Pancreas (tissue), 10 donors: Measurements from ENCODE around the gene TXNDC15. TPM values are rescaled to one million over a fixed set of nuclear protein-coding genes. Genes with fewer than 3 reads are reported as not detected.

Experiments
- ATAC-seq, 4 donors: fragments of 200-7000 bp; cut with Tn5 transposase; one replicate each; pipeline versions ENCODE4 v1.8.0 to v1.9.1; 2020; ENCODE audit warnings: mild to moderate bottlenecking in 4 of 4, moderate library complexity in 4 of 4
- DNase-seq, 6 donors: peaks; one replicate each; pipeline ENCODE4 v3.0.0-alpha.2; 2020
- FAIRE-seq: peaks from 2 replicates; lab custom pipeline; 2012; peaks lifted over from hg19 to GRCh38; lab: Jason Lieb, UNC
- H3K27ac ChIP-seq, 4 donors: fragments of 200-600 bp; sonication (generic); 1 replicate in 3 of 4; 2 replicates in 1 of 4; pipeline versions ENCODE4 v1.5.0 to v1.8.0; 2020
- H3K27me3 ChIP-seq, 4 donors: fragments of 200-600 bp; one replicate each; pipeline ENCODE4 v1.8.0; 2021
- H3K36me3 ChIP-seq, 3 donors: fragments of 200-600 bp; sonication (generic) in 1 of 3; one replicate each; pipeline versions ENCODE4 v1.5.0 to v1.8.0; 2020 to 2021
- H3K4me1 ChIP-seq, 3 donors: fragments of 200-600 bp; one replicate each; pipeline ENCODE4 v1.8.0; 2021
- H3K4me3 ChIP-seq, 4 donors: fragments of 200-600 bp; sonication (generic) in 2 of 4; one replicate each; pipeline versions ENCODE4 v1.5.0 to v1.8.0; 2020 to 2021
- H3K9me3 ChIP-seq, 4 donors: fragments of 200-600 bp; one replicate each; pipeline ENCODE4 v1.8.0; 2021
- CTCF ChIP-seq, 4 donors: fragments of 200-600 bp; sonication (generic) in 3 of 4; IDR thresholded peaks; one replicate each; pipeline versions ENCODE4 v1.5.0 to v1.8.0; 2021; ENCODE audit warnings: antibody characterized with exemption in 4 of 4
- WGBS, 2 donors: extraction: QIAGEN DNeasy Blood & Tissue Kit; methylation state at CpG; one replicate each; pipeline ENCODE4 v1.1.7; 2013; 5-methylcytosine and 5-hydroxymethylcytosine counted together
- intact Hi-C, 3 donors: fragments of 100-400 bp; cut with DNase I; formaldehyde crosslinking; loops; one replicate each; pipeline versions ENCODE4 v1.11.1 to v1.14.2; 2022
- polyA plus RNA-seq, 2 donors: library from polyadenylated mRNA; stranded (reverse); fragments of 200-250 nt; gene quantifications; one replicate each; pipeline ENCODE4 v1.2.3, GENCODE V29; 2013
- total RNA-seq, 6 donors: library from RNA; stranded (reverse); fragmentation: NEBNext Ultra II Directional in 4 of 6; extraction: Animal tissue kit (Norgen Biotek cat#: 25700) in 4 of 6; gene quantifications; one replicate each; pipeline versions ENCODE4 v1.2.1 to v1.2.4, GENCODE V29; 2021 to 2023
- donor health status: healthy with polysubstance abuse.
- donor health status: DM: no; HTN: no; CAD: no; lungs with moderate emphysema.
- donor health status: DM: no; HTN: no; CAD: no.
- donor health status: control.
- donor health status: control.
- donor health status: Bipolar disorder and iron deficiency.
- donor health status: DM: yes; HTN: yes; CAD: no.
- donor health status: DM: no; HTN: no; CAD: no.
- donor health status: DM: no; HTN: no; CAD: no.
- donor health status: DM: yes; HTN: yes; CAD: no.

Gene TXNDC15
- total and polyA plus RNA-seq, 8 donors: 26.2 to 61.5 (median 34.2) TPM

GRCh38 chr5:134935711-134936602 is 61.8 kb downstream of the TXNDC15 start:
- no peaks in the 10 kb centered on the region for H3K4me1 ChIP-seq
- no peak for ATAC-seq
- intact Hi-C loops: no loop called here
- H3K4me3 ChIP-seq: no peak overlapping the region
- no peak for DNase-seq
- WGBS, 2 donors: 84 to 86% methylated on average over 12 of the region's 12 CpGs
- no peak overlapping the region for H3K27ac ChIP-seq
- no peak for FAIRE-seq
- H3K36me3 ChIP-seq: peaks cover 0 to 11% (median 0%) of the 10 kb centered on the region in 3 donors
- no peaks in the 10 kb centered on the region for H3K9me3 ChIP-seq
- no peak for TF ChIP-seq CTCF (IDR thresholded peaks at IDR 0.05)
- no peaks in the 10 kb centered on the region for H3K27me3 ChIP-seq

GRCh38 chr5:134937526-134937925 is 63.4 kb downstream of the TXNDC15 start:
- no peak for ATAC-seq
- intact Hi-C loops: no loop called here
- H3K4me3 ChIP-seq: no peak overlapping the region
- no peaks in the 10 kb centered on the region for H3K4me1 ChIP-seq
- FAIRE-seq: no peak
- peaks cover 0 to 11% (median 0%) of the 10 kb centered on the region in 3 donors for H3K36me3 ChIP-seq
- H3K27ac ChIP-seq: no peak overlapping the region
- TF ChIP-seq CTCF (IDR thresholded peaks at IDR 0.05): no peak
- no peaks in the 10 kb centered on the region for H3K9me3 ChIP-seq
- DNase-seq: no peak
- WGBS, 2 donors: 94 to 95% methylated on average over 8 of the region's 8 CpGs
- H3K27me3 ChIP-seq: no peaks in the 10 kb centered on the region

GRCh38 chr5:134938030-134938429 is 63.9 kb downstream of the TXNDC15 start:
- WGBS, 2 donors: 86 to 96% methylated on average over 6 of the region's 6 CpGs
- intact Hi-C loops: no loop called here
- no peak for ATAC-seq
- Histone ChIP-seq H3K9me3 (no peaks in the 10 kb centered on the region), H3K4me3 (no peak overlapping the region), H3K27ac (no peak overlapping the region), H3K4me1 (no peaks in the 10 kb centered on the region), H3K27me3 (no peaks in the 10 kb centered on the region), H3K36me3 (peaks cover 0 to 11% (median 0%) of the 10 kb centered on the region in 3 donors)
- no peak for DNase-seq
- FAIRE-seq: no peak
- TF ChIP-seq CTCF (IDR thresholded peaks at IDR 0.05): no peak

- Histone ChIP-seq H3K4me1 (no peaks in the 10 kb centered on the region), H3K27ac (no peak overlapping the region), H3K36me3 (peaks cover 0 to 11% (median 0%) of the 10 kb centered on the region in 3 donors), H3K4me3 (no peak overlapping the region), H3K27me3 (no peaks in the 10 kb centered on the region), H3K9me3 (no peaks in the 10 kb centered on the region)
- FAIRE-seq: no peak
- intact Hi-C loops: no loop called here
- no peak for TF ChIP-seq CTCF (IDR thresholded peaks at IDR 0.05)
- 96 to 100% methylated on average over 1 of the region's 1 CpG for WGBS, 2 donors
- ATAC-seq: no peak
- DNase-seq: no peak
Measured at GRCh38 chr5:134939500-134939899, 65.3 kb downstream of the TXNDC15 start.

GRCh38 chr5:134943547-134943946 is 69.4 kb downstream of the TXNDC15 start:
- H3K4me3 ChIP-seq: no peak overlapping the region
- no peak overlapping the region for H3K27ac ChIP-seq
- WGBS, 2 donors: 81 to 91% methylated on average over 1 of the region's 1 CpG
- no peaks in the 10 kb centered on the region for H3K27me3 ChIP-seq
- no peaks in the 10 kb centered on the region for H3K9me3 ChIP-seq
- intact Hi-C loops: no loop called here
- DNase-seq (no peak), FAIRE-seq (no peak), ATAC-seq (no peak)
- no peak for TF ChIP-seq CTCF (IDR thresholded peaks at IDR 0.05)
- H3K36me3 ChIP-seq: no peaks in the 10 kb centered on the region
- no peaks in the 10 kb centered on the region for H3K4me1 ChIP-seq
